NCI-H748 (cell line): ENCODE data around the gene KRT13.

ENCODE experiments used
- DNase-seq: peaks from one replicate; lab custom pipeline; 2025; ENCODE audit not compliant: unreplicated experiment; lab: John Stamatoyannopoulos, UW

KRT13 gene

DNA sequence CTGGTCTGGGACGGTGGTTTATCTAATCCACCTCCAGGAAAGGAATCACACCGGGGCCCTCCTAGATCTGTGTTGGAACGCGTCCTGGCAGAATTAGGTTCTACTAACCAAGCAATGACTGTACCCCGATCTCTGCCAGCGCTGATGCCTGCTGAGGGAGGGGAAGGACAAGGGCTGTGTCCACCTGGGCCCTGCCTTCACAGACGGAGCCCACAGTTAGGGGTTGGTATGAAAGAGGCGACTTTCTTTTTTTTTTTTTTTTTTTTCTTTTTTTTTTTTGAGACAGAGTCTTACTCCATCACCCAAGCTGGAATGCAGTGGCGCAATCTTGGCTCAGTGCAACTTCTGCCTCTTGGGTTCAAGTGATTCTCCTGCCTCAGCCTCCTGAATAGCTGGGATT is 32.6 kb upstream of the KRT13 start:
- DNase-seq = no peak

DNA sequence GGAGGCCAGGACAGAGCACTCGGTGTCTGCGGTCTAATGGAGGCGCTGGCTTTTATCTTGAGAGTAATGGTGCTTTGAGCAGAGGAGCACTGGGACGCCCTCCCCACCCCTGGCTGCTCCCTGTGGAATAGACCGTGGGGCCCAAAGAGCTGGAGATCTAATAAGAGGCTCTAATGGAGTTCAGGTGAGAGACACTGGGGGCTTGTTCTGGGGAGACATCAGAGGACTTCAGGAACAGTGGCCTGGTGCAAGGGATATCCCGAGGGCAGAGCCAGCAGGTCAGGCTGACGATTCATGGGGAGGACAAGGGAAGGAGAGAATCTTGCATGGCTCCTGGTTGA is 32.2 kb upstream of the KRT13 start:
- no peak for DNase-seq

DNA sequence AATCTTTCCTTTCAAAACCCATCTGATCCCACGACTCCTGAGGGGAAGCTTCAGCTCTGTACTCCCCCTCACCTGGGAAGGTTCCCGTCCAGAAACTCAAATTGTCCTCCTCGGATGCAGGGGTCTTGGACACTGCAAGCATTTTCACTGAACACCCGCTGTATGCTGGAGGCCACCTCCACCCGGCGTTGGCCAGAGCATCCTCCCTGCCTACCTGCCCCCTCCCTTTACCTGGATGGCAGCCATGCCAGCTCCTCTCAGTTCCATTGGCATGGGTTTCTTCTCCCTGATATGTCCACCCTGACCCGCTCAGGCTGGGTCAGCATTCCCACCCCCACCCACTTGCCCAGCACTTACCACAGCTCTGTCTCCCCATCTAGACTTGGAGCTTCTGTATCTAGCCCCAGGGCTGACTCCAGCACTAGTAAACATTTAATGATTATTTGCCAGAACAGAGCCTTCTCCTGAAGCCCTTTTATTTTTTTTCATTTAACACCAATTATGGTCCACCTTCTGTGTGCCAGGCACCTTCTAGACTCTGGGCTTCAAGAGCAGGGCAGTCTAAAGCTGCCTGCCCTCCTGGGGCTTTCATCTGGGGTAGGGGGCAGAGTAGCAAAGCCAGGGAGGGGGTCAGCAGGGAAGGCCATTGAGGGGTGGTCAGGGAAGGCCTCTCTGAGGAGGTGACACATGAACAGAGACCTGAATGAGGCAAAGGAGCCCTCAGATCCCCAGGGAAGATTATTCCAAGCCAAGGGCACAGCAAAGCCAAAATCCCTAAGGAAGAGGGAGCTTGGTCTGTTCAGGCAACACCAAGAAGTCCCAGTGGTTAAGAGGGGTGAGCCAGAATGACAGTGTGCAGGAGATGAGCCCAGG is 31.6 kb upstream of the KRT13 start:
- DNase-seq = no peak

DNA sequence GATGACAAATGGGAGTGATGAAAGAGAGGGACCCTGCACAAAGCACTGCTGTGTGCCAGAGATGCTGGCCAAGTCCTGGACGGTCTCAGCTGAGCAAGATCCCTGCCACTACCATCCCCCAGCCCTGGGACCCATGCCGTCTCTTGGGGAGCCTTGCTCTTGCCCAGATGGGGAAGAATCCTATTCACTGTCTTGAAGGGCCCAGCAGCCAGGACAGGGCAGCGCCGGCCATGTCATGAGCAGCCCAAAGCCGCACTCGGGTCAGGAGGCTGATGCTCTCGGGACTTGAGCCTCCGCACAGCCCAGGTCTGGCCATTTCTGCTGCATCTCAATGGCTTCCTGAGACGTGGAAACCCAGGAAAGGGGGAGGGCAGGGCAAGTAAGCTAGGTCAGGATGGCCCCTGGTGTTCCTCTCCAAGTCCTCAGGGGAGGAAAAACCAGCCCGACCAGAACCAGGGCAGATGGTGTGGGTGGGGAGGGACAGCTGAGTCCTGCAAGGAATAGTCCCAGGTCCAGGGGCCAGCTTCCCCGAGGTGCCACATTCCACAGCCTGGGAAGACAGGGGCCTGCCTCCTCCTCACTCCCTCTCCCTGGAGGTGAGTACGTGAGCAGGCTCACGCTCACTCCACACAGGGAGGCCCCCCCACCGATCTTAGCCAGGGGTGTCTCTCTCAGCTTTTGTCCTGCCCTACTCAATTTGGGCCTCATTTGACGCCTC is 30.5 kb upstream of the KRT13 start:
- peak; percentile 19 for DNase-seq

DNA sequence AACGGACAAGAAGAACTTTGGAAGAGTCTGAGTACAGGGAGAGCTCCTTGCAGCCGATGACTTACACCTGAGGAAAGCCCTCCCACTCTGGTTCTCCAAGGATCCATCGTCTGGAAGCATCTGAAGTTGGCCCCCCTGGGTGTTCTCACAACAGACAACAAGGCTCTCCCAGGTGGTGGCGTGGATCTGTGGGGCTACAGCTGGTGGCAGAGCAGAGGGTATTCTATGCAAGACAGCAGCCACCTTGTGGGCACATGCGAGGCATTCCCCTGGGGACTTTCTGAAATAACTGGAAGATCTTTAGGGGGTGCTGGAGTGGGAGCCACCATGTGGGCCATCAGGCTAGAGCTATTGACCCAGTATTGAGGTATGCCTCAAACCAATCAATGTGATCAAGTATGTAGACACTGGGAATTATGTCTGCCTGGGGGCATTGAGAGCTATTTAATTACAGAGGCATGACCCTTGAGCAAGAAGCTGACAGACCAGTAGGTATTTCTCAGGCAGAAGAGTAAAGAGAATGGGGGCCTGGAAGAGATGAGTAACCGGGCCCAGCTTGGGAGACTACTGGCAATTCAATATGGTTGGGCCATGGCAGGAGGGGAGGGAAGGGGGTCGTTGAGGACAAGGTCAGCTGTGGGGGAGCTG is 29.6 kb upstream of the KRT13 start:
- peak; percentile 29 for DNase-seq

DNA sequence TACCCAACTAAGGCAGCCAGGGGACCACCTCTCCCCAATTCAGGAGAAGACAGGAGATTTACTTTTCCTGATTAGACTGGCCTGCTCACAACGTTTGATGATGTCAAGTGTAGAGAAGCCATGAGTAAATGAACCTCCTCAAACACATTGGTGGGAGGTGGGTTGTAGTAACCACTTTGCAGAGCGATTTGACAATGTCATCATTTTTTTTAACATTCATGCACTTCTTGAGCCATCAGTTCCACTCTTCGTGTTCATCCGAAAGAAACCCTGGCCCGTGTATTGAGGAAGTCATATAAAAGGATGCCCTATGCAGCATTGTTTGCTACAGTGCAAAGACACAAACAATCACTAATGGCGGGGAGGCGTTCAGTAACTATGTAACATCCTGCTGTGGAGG is 28.2 kb upstream of the KRT13 start:
- DNase-seq = no peak

DNA sequence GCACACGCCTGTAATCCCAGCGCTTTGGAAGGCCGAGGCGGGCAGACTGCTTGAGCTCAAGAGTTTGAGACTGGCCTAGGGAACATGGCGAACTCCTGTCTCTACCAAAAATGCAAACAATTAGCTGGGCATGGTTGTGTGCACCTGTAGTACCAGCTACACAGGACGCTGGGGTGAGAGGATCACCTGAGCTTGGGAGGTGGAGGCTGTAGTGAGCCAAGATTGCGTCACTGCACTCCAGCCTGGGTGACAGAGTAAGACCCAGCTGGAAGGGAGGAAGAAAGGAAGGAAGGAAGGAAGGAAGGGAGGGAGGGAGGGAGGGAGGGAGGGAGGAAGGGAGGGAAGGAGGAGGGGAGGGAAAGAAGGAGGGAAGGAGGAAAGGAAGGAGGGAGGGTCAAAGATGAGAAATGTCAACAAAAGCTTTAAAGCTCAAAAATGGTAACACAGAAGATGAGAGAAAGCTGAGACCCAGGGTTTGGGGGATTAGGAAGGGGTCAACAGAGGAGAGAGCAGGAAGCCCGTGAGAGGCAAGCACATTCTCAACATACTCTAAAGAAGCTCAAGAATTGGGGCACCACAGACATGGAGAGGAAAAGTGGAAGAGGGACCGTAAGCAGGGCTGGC is 27.6 kb upstream of the KRT13 start:
- DNase-seq = no peak

DNA sequence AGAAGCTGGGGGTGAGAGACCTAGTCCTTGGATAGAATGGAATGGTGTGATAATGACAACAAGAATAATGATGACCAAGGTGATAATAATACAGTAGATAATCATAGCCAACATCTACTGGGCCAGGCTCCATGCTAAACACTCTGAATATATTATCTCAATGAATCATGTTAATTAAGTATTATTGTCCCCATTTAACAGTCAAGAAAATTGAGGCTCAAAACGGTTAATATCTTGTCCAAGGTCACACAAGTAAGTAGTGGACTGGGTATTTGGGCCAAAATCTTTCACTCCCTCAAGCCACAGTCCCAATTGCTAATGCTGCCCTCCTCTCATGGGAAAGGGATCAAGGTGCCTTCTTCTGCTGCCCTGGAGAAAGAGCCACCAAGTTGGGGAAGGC is 26.6 kb upstream of the KRT13 start:
- no peak for DNase-seq

DNA sequence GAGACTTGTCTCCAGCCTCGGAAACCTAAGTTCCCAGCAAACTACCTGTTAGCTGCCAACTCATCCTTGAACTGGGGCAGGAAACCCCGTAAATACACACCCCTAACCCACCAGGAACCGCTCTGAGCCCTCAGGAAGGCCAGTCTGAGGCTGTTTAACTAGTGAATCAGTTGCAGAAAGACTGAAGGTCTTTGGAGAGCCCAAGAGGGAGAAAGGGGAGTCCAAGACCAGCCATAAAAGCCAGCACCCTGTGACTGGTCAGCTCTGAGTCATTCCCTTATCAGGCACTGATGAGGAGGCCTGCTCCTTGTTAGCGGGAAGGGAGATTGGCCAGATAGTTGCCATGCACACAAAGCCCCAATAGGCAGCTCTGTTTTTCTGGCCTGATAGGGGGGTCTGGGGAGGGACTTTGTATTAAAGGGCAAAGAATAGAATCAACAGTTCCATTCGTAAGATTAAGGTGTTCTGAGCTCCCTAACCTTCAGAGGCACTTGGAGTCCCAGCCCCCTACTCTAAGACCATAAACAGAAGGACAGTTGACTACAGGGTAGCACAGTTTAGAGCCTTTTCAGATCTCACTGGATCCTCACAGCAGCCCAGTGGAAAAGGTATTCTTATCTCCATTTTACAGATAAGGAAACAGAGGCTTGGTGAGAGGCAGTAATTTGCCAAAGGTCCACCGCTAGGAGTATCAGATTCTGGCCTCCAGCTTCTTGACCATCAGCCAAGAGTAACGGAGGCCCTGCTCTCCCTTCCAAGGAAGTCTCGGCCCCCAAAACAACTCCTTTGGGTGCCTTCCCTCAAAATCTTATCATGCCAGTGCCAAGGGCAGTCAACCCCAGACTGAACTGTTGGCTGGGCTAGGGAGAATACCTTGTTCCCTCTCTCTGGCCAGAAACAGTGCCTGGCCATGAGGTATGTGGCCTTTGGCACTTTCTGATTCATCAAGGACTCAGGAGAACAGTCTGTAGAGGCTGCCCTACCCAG is 24.9 kb upstream of the KRT13 start:
- DNase-seq = peak; percentile 40

DNA sequence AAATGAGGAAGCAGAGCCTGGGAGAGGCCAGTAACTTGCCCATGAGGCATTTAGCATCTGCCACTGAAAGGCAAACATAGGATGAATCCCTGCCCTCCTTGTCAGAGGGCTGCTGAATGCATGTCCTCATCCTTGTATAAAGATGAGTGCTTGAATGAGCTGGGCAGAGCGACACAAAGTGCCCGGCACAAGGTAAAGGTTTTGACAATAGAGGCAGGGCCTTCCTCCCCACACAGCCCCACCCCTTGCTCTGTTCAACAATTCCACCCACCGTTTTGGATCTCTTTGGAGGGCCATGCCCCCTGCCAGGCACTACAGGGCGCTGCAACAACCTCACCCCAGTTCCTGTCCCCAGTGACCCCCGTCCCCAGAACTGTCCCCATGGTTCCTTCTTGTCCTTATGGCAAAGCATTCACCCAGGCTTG is 24.1 kb upstream of the KRT13 start:
- DNase-seq = peak; percentile 79

DNA sequence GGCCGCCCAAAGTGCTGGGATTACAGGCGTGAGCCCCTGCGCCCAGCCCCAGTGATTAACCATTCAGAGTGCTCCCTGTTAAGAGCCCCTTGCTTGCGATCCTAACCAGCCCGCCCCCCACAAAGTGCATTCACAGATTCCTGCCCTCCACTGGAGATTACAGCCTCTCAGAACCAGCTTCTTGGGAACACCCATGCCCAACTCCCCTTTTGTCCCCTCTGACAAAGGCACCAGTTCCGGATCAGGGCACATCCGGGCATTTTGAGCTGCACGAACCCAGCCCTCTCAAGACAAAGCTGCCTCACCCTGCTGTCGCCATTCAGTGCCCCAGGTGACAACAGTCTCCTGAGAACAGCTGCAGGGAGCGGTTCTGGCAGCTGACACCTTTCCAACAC is 23.5 kb upstream of the KRT13 start:
- peak; percentile 90 for DNase-seq

DNA sequence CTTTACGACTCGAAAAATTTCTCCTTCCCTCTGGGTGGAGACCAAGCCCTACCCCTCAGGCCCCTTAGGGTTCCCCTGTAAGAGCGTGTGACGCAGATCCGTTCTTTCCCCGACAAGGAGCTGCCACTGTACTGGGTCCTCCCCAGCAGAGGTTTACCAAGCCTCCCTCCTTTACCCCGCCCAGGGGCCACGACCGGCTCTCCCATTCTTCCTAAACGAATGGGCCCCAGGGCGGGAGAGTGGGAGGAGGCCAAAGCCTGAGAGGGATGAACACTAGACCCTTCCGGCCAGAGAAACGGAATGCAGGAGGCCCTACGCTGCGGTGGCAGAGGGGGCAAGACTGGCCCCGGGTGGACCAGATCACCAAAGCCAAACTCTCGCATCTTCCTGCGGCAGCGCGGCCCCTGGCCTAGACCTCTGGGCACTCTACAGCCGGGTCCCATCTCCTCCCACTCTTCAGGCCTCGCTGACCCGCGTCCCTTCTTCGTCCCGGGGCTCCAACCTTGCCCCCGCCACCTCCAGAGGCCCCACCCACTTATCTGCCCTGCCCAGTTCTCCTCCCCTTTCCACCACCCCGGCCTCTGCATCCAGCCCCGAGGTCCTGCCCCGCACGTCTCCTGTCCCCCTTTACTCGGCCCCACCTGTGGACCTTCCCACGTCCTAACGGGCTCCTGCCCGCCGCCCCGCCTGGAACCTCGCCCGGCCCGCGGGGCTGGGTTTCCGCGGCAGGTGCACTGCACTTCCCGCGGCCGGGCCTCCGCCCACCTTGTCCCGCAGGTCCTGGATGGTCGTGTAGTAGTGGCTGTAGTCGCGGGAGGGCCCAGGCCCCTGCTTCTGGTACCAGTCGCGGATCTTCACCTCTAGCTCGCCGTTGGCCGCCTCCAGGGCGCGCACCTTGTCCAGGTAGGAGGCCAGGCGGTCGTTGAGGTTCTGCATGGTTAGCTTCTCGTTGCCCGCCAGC is 21.9 kb upstream of the KRT13 start:
- DNase-seq = peak; percentile 77

DNA sequence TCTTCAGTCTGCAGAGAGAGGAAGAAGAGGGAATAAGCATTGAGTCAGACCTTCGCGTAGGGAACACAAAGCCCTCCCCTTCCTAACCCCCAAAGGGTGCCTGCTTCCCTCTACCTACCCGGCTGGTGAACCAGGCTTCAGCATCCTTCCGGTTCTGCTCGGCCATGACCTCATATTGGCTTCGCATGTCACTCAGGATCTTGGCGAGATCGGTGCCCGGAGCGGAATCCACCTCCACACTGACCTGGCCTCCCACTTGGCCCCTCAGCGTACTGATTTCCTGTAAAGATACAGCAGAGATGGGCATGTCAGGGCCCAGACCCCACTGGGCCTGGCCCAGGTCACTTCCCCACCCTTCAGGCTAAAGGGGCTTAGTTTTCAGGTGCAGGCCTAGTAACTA is 18.8 kb upstream of the KRT13 start:
- DNase-seq = no peak

DNA sequence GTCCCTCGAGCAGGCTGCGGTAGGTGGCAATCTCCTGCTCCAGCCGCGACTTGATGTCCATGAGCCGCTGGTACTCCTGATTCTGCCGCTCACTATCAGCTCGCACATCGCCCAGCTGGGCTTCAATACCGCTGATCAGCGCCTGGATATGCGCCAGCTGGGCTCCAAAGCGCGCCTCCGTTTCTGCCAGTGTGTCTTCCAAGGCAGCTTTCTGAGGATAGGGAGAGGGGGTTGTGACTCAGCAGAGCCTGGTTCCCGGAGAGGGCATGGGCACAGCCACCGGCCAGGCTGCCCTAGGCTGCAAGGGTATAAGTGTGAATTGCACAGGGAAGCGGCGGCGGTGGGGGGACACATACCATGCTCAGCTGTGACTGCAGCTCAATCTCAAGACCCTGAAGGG is 18.4 kb upstream of the KRT13 start:
- peak; percentile 16 for DNase-seq

DNA sequence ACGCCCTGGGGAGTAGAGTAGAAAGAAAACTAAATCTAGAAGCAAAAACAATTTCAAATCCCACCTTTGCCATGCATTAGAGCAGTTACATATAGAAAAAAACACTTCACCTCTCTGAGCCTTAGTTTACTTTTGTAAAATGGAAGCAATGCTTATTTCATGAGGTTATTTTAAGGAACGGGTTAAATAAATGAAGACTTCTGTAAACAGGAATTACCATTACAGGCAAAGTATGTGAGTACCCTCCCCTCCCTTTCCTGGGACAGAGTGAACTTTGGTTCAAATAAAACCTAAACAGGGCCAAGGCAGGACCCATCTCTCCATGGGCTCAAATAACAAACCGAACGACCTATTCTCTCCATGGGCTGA is 17.8 kb upstream of the KRT13 start:
- no peak for DNase-seq

DNA sequence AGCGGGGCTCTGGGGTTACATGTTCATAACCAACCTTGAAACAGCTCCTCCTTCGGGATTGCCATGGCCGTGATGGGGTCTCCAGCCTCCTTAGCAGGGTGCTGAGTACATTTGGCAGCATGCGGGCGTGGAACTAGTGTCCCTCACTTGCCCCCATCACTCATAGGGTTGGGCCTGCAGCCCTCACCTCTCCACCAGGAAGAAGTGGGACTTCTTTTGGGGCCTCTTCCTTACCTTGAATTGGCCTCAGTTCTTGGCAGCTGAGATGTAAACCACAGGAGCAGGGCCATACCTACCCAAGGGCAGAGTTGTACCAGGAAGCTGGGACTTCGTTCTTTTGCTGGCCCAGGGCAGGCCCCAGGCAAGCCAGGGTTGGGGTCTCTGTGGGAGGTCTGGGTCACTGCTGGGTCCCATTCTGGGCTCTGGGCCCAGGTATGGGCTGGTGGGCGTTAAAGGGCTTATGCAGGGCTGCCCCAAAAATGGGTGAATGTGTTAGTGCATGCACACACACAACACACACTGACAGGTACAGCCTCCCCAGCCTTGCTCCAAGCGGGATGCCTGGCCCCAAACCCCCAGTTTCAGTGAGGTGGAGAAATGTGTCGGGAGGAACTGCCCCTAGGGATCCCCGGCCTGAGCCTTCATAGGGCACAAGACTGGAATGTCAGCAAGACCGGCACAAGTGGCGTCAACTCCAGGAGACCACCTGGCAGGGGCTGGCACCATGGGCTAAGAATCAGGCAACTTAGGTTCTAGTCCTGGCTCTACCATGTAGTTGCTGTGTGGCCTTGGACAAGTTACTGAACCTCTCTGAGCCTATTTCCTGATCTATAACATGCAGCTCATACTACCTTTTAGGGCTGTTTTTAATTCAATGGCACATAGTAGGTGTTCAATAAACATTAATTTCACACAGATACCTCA is 17.2 kb upstream of the KRT13 start:
- no peak for DNase-seq

DNA sequence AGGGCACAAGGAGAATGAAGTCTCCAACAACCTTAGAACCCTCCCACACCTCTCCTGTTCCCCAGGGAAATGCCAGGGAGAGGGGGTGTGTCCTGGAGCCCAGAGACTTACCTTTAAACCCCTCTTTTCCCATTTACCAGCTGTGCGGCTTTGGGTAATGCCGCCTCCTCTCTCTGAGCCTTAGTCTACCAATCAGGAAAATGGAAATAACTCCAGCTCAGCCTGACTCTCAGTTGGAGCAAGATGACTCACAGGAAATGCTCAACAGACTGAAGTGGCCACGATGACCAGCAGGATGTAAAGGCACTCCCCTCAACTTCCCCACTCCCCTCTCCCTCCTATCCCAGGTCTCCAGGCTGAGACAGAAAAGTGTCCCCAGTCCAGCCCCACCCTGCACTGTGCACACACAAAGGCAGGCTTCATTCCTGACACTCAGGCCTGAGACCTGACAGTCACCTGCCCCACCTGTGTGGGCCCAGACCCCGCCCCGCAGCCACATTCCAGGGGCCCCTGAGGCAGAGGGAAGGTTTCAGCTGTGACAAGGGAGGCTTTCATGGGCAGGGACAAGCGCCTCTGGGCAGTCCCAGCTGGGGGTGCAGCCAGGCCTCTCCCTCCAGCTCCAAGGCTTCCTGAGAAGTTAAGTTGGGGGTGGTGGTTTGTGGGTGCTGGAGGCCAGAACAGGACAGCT is 16.3 kb upstream of the KRT13 start:
- DNase-seq = peak; percentile 44
